OCI-M2 (cell line): ENCODE data around the gene APOBEC3C.
"Not testable (repeated sequence)": the region's sequence is repeated elsewhere in the genome, so short reads cannot be mapped to it uniquely, and the experiment has no call there.

Experiments
- DNase-seq: peaks from one replicate; lab custom pipeline; 2025; ENCODE audit not compliant: unreplicated experiment; lab: John Stamatoyannopoulos, UW

Gene APOBEC3C

GRCh38 chr22:39013942-39014722, at the start of gene APOBEC3C:
TSS of gene APOBEC3C (plus strand) at chr22:39014257. CDS start at chr22:39014363, 106 bp downstream.
- peak; percentile 60 for DNase-seq

- no peak for DNase-seq
Measured at GRCh38 chr22:38964306-38964705, 49.8 kb upstream of the APOBEC3C start.

- DNase-seq, result no peak
Measured at GRCh38 chr22:38964989-38965388, 49.1 kb upstream of the APOBEC3C start.

- no peak for DNase-seq
Measured at GRCh38 chr22:38965614-38966379, 48.3 kb upstream of the APOBEC3C start.

GRCh38 chr22:38966380-38966702, 47.7 kb upstream of the APOBEC3C start:
- no peak for DNase-seq

- DNase-seq, result no peak
Measured at GRCh38 chr22:38966942-38967341, 47.1 kb upstream of the APOBEC3C start.

GRCh38 chr22:38967451-38968450, 46.3 kb upstream of the APOBEC3C start:
- DNase-seq, result no peak

- no peak for DNase-seq
Measured at GRCh38 chr22:38968801-38969200, 45.3 kb upstream of the APOBEC3C start.

GRCh38 chr22:38970551-38970950, 43.5 kb upstream of the APOBEC3C start:
- DNase-seq, result no peak

- DNase-seq, result no peak
Measured at GRCh38 chr22:38971202-38971601, 42.9 kb upstream of the APOBEC3C start.

- no peak for DNase-seq
Measured at GRCh38 chr22:38971791-38972190, 42.3 kb upstream of the APOBEC3C start.

- no peak for DNase-seq
Measured at GRCh38 chr22:38972558-38972957, 41.5 kb upstream of the APOBEC3C start.

- no peak for DNase-seq
Measured at GRCh38 chr22:38973289-38974169, 40.5 kb upstream of the APOBEC3C start.

GRCh38 chr22:38974170-38974825, 39.8 kb upstream of the APOBEC3C start:
- DNase-seq, result no peak

GRCh38 chr22:38974826-38975175, 39.3 kb upstream of the APOBEC3C start:
- DNase-seq, result no peak

- not testable (repeated sequence) for DNase-seq
Measured at GRCh38 chr22:38977289-38977688, 36.8 kb upstream of the APOBEC3C start.

- not testable (repeated sequence) for DNase-seq
Measured at GRCh38 chr22:38980587-38980986, 33.5 kb upstream of the APOBEC3C start.

GRCh38 chr22:38981005-38981991, 32.8 kb upstream of the APOBEC3C start:
- peak; percentile 20 for DNase-seq
